Measurements from ENCODE around the gene RIN1.

RIN1 gene

DNA sequence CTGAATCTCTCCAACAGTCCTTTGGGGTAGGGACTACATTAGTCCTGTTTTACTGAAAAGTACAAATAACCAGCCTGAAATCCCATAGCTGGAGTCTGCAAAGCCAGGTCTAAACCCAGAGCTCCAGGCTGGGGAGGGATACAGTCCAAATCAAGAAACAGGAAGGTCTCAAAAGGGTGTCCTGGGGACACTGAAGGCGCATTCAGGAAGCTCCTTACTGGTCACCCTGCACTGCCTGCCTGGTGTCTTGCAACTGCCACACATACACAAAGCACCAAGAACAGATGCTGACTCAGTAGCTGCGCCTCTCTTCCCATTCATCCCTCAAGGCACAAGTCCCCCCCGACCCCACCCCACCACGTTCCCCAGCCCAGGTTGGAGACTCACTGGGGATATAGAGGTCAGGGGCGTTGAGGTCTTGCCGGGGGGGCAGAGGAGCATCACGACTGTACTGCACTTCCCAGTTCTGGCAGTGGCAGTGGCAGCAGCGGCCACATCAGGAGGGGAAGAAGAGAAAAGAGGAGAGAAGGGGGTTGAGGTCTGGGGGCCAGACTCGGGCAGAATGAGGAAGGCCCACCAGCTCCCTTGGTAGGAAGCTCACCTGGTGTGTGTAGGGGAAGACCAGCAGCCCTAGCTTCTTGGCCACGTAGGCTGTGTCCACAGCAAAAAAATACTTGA, 48.9 kb downstream of the RIN1 start:
- TF ChIP-seq ARNTL (CRISPR knock-in tag; IDR thresholded peaks at IDR 0.05; ENCODE audit: borderline replicate concordance, low read depth) (no peak), ZNF70 (CRISPR knock-in tag; IDR thresholded peaks at IDR 0.05) (no peak), ZNF8 (CRISPR knock-in tag; IDR thresholded peaks at IDR 0.05) (no peak), PPARA (CRISPR knock-in tag; IDR thresholded peaks at IDR 0.05; ENCODE audit: borderline replicate concordance) (no peak), RARB (CRISPR knock-in tag; IDR thresholded peaks at IDR 0.05) (no peak), ISL1 (CRISPR knock-in tag; IDR thresholded peaks at IDR 0.05) (no peak), CSDC2 (CRISPR knock-in tag; IDR thresholded peaks at IDR 0.05) (no peak), GLIS3 (CRISPR knock-in tag; IDR thresholded peaks at IDR 0.05) (no peak), TOX (CRISPR knock-in tag; IDR thresholded peaks at IDR 0.05; ENCODE audit: borderline replicate concordance) (no peak), OSR1 (CRISPR knock-in tag; IDR thresholded peaks at IDR 0.05) (no peak), ZFP3 (CRISPR knock-in tag; IDR thresholded peaks at IDR 0.05) (no peak), ZFP30 (CRISPR knock-in tag; IDR thresholded peaks at IDR 0.05) (no peak)
- TF ChIP-seq, protein P1, sequence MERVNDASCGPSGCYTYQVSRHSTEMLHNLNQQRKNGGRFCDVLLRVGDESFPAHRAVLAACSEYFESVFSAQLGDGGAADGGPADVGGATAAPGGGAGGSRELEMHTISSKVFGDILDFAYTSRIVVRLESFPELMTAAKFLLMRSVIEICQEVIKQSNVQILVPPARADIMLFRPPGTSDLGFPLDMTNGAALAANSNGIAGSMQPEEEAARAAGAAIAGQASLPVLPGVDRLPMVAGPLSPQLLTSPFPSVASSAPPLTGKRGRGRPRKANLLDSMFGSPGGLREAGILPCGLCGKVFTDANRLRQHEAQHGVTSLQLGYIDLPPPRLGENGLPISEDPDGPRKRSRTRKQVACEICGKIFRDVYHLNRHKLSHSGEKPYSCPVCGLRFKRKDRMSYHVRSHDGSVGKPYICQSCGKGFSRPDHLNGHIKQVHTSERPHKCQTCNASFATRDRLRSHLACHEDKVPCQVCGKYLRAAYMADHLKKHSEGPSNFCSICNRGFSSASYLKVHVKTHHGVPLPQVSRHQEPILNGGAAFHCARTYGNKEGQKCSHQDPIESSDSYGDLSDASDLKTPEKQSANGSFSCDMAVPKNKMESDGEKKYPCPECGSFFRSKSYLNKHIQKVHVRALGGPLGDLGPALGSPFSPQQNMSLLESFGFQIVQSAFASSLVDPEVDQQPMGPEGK (CRISPR knock-in tag; IDR thresholded peaks at IDR 0.05; ENCODE audit: borderline replicate concordance): no peak
- TF ChIP-seq, protein P2, sequence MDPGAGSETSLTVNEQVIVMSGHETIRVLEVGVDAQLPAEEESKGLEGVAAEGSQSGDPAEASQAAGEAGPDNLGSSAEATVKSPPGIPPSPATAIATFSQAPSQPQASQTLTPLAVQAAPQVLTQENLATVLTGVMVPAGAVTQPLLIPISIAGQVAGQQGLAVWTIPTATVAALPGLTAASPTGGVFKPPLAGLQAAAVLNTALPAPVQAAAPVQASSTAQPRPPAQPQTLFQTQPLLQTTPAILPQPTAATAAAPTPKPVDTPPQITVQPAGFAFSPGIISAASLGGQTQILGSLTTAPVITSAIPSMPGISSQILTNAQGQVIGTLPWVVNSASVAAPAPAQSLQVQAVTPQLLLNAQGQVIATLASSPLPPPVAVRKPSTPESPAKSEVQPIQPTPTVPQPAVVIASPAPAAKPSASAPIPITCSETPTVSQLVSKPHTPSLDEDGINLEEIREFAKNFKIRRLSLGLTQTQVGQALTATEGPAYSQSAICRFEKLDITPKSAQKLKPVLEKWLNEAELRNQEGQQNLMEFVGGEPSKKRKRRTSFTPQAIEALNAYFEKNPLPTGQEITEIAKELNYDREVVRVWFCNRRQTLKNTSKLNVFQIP (CRISPR knock-in tag; IDR thresholded peaks at IDR 0.05; ENCODE audit: borderline replicate concordance, low read depth): no peak
- no peak for ATAC-seq

DNA sequence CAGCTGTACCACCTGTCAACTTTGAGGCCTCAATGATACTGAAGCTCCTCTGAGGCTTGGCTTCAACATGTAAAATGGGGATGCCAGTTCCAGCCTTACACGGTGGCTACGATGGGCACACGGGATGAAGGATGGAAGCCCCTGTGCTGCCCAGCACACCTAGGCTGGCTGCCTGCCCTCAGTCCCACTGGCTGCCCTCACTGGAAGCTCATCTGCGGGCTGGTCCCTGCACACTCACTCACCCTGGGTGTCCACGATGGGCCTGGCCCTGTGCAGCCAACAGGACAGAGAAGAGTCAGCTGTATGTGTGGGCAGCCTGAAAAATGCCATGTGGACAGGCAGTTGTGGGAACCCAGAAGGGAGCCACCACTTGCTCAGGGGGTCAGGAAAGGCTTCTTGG, 49.5 kb downstream of the RIN1 start:
- TF ChIP-seq, protein P3, sequence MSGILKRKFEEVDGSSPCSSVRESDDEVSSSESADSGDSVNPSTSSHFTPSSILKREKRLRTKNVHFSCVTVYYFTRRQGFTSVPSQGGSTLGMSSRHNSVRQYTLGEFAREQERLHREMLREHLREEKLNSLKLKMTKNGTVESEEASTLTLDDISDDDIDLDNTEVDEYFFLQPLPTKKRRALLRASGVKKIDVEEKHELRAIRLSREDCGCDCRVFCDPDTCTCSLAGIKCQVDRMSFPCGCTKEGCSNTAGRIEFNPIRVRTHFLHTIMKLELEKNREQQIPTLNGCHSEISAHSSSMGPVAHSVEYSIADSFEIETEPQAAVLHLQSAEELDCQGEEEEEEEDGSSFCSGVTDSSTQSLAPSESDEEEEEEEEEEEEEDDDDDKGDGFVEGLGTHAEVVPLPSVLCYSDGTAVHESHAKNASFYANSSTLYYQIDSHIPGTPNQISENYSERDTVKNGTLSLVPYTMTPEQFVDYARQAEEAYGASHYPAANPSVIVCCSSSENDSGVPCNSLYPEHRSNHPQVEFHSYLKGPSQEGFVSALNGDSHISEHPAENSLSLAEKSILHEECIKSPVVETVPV (CRISPR knock-in tag; IDR thresholded peaks at IDR 0.05): no peak
- TF ChIP-seq ZC3H10 (CRISPR knock-in tag; IDR thresholded peaks at IDR 0.05): no peak
- TF ChIP-seq ZNF565 (CRISPR knock-in tag; conservative IDR thresholded peaks at IDR 0.05; ENCODE audit: low read depth): no peak
- TF ChIP-seq ZFP30 (CRISPR knock-in tag; IDR thresholded peaks at IDR 0.05): no peak
- TF ChIP-seq, protein P4, sequence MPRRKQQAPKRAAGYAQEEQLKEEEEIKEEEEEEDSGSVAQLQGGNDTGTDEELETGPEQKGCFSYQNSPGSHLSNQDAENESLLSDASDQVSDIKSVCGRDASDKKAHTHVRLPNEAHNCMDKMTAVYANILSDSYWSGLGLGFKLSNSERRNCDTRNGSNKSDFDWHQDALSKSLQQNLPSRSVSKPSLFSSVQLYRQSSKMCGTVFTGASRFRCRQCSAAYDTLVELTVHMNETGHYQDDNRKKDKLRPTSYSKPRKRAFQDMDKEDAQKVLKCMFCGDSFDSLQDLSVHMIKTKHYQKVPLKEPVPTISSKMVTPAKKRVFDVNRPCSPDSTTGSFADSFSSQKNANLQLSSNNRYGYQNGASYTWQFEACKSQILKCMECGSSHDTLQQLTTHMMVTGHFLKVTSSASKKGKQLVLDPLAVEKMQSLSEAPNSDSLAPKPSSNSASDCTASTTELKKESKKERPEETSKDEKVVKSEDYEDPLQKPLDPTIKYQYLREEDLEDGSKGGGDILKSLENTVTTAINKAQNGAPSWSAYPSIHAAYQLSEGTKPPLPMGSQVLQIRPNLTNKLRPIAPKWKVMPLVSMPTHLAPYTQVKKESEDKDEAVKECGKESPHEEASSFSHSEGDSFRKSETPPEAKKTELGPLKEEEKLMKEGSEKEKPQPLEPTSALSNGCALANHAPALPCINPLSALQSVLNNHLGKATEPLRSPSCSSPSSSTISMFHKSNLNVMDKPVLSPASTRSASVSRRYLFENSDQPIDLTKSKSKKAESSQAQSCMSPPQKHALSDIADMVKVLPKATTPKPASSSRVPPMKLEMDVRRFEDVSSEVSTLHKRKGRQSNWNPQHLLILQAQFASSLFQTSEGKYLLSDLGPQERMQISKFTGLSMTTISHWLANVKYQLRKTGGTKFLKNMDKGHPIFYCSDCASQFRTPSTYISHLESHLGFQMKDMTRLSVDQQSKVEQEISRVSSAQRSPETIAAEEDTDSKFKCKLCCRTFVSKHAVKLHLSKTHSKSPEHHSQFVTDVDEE (CRISPR knock-in tag; IDR thresholded peaks at IDR 0.05): no peak
- TF ChIP-seq ZNF70 (CRISPR knock-in tag; IDR thresholded peaks at IDR 0.05): no peak
- TF ChIP-seq, protein P5, sequence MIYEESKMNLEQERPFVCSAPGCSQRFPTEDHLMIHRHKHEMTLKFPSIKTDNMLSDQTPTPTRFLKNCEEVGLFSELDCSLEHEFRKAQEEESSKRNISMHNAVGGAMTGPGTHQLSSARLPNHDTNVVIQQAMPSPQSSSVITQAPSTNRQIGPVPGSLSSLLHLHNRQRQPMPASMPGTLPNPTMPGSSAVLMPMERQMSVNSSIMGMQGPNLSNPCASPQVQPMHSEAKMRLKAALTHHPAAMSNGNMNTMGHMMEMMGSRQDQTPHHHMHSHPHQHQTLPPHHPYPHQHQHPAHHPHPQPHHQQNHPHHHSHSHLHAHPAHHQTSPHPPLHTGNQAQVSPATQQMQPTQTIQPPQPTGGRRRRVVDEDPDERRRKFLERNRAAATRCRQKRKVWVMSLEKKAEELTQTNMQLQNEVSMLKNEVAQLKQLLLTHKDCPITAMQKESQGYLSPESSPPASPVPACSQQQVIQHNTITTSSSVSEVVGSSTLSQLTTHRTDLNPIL (CRISPR knock-in tag; IDR thresholded peaks at IDR 0.05; ENCODE audit: low read depth): no peak
- TF ChIP-seq ESRRG (CRISPR knock-in tag; IDR thresholded peaks at IDR 0.05): no peak
- no peak for TF ChIP-seq RARB (CRISPR knock-in tag; IDR thresholded peaks at IDR 0.05)
- no peak for TF ChIP-seq ZFP3 (CRISPR knock-in tag; IDR thresholded peaks at IDR 0.05)
- TF ChIP-seq TCF4 (CRISPR knock-in tag; IDR thresholded peaks at IDR 0.05; ENCODE audit: borderline replicate concordance): no peak
- TF ChIP-seq, protein P2 (CRISPR knock-in tag; IDR thresholded peaks at IDR 0.05; ENCODE audit: borderline replicate concordance, low read depth): no peak
- no peak for TF ChIP-seq BACH2 (CRISPR knock-in tag; IDR thresholded peaks at IDR 0.05; ENCODE audit: borderline replicate concordance)
- TF ChIP-seq SNAI2 (CRISPR knock-in tag; IDR thresholded peaks at IDR 0.05): no peak
- TF ChIP-seq, protein P1 (CRISPR knock-in tag; IDR thresholded peaks at IDR 0.05; ENCODE audit: borderline replicate concordance): no peak
- TF ChIP-seq OSR1 (CRISPR knock-in tag; IDR thresholded peaks at IDR 0.05): no peak
- ATAC-seq: no peak

Measured in SK-N-SH treated with all-trans-retinoic acid at 6 μM for 48 hours (cell line).